ENCODE results near the gene DCAF17. TPM values are rescaled to one million over a fixed set of nuclear protein-coding genes. Genes with fewer than 3 reads are reported as not detected.
A peak's percentile ranks its signal among the peaks of the same experiment; 100 is the strongest.

The DCAF17 gene
- total RNA-seq, 1 donor from 2014 or later = 19.6 TPM

- TF ChIP-seq, protein P1, sequence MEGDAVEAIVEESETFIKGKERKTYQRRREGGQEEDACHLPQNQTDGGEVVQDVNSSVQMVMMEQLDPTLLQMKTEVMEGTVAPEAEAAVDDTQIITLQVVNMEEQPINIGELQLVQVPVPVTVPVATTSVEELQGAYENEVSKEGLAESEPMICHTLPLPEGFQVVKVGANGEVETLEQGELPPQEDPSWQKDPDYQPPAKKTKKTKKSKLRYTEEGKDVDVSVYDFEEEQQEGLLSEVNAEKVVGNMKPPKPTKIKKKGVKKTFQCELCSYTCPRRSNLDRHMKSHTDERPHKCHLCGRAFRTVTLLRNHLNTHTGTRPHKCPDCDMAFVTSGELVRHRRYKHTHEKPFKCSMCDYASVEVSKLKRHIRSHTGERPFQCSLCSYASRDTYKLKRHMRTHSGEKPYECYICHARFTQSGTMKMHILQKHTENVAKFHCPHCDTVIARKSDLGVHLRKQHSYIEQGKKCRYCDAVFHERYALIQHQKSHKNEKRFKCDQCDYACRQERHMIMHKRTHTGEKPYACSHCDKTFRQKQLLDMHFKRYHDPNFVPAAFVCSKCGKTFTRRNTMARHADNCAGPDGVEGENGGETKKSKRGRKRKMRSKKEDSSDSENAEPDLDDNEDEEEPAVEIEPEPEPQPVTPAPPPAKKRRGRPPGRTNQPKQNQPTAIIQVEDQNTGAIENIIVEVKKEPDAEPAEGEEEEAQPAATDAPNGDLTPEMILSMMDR (IDR thresholded peaks at IDR 0.05) = no peak
- TF ChIP-seq POLR2AphosphoS5 (IDR thresholded peaks at IDR 0.05; ENCODE audit: insufficient read depth in 1 of 2, low read depth in 1 of 2) (peak in 1 of 2 donors; percentile 17), POLR2A (IDR thresholded peaks at IDR 0.05) (no peak)
- Histone ChIP-seq H3K27me3 (no peaks in the 10 kb centered on the region), H3K4me3 (no peak overlapping the region), H3K36me3 (no peaks in the 10 kb centered on the region), H3K27ac (peak overlapping the region; percentile 59), H3K9me3 (no peaks in the 10 kb centered on the region), H3K4me1 (peaks cover 73% of the 10 kb centered on the region)
- DNase-seq (ENCODE audit: extremely low spot score in 2 of 2) = no peak
- intact Hi-C loops (cut with DNase I) = no loop called here
These were observed 97.3 kb downstream of the DCAF17 start for GRCh38 chr2:171531291-171531690.

DNA sequence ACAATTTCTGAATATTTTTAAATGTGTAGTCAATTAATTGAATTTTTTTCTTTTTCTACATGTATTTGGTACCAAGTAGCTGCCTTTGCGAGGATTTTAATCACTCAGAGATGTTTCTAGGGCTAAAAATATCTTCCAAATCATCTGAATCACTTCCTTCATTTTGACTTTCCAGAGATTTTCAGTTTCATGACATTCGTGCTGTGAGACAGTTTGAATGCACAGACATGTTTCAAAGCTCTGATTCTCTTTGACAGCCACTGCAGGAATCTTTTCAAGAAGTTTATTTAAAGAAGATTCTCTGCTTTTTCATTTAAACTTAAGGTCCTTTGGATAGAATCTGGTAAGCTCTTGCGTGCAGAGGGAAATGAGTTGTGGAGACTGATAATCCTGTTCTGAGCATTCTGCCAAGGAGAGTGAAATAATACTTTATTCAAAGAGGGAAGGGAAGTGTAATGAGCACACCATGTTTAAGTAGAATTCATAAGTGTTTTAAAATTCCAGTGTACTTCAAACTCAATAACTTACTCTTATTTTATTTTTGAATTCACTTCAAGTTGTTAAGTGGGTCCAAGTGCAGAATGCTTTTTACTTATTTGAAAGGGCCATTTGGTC, 97.9 kb downstream of the DCAF17 start:
- H3K27ac ChIP-seq = peak overlapping the region; percentile 38
- no peaks in the 10 kb centered on the region for H3K36me3 ChIP-seq
- no peaks in the 10 kb centered on the region for H3K9me3 ChIP-seq
- no peaks in the 10 kb centered on the region for H3K27me3 ChIP-seq
- intact Hi-C loops (cut with DNase I) = no loop called here
- H3K4me1 ChIP-seq = peaks cover 70% of the 10 kb centered on the region
- TF ChIP-seq, protein P1 (IDR thresholded peaks at IDR 0.05) = no peak
- no peak for TF ChIP-seq POLR2A (IDR thresholded peaks at IDR 0.05)
- no peak for TF ChIP-seq POLR2AphosphoS5 (IDR thresholded peaks at IDR 0.05; ENCODE audit: insufficient read depth in 1 of 2, low read depth in 1 of 2)
- H3K4me3 ChIP-seq = no peak overlapping the region
- no peak for DNase-seq (ENCODE audit: extremely low spot score in 2 of 2)

- H3K27me3 ChIP-seq = no peaks in the 10 kb centered on the region
- DNase-seq (ENCODE audit: extremely low spot score in 2 of 2) = no peak
- no peaks in the 10 kb centered on the region for H3K9me3 ChIP-seq
- H3K36me3 ChIP-seq = no peaks in the 10 kb centered on the region
- no peak overlapping the region for H3K4me3 ChIP-seq
- TF ChIP-seq, protein P1 (IDR thresholded peaks at IDR 0.05) = no peak
- TF ChIP-seq POLR2A (IDR thresholded peaks at IDR 0.05) = no peak
- TF ChIP-seq POLR2AphosphoS5 (IDR thresholded peaks at IDR 0.05; ENCODE audit: insufficient read depth in 1 of 2, low read depth in 1 of 2) = no peak
- no peak overlapping the region for H3K27ac ChIP-seq
- H3K4me1 ChIP-seq = peaks cover 61% of the 10 kb centered on the region
- intact Hi-C loops (cut with DNase I) = no loop called here
These were observed 99.3 kb downstream of the DCAF17 start for GRCh38 chr2:171533331-171533730.

Small RNA genes within 50 kb of the gene (small RNA-seq; reads per million reads assigned to genes)
- not detected for gene AC007969.2

Other genes with a start within 250 kb of the DCAF17 start
- 27.7 TPM for gene METTL8, start 236 bp upstream of the DCAF17 start, total RNA-seq
- gene CYBRD1, start 88.2 kb downstream of the DCAF17 start, total RNA-seq = 226 TPM